ENCODE data around the gene MMD2.

DNA sequence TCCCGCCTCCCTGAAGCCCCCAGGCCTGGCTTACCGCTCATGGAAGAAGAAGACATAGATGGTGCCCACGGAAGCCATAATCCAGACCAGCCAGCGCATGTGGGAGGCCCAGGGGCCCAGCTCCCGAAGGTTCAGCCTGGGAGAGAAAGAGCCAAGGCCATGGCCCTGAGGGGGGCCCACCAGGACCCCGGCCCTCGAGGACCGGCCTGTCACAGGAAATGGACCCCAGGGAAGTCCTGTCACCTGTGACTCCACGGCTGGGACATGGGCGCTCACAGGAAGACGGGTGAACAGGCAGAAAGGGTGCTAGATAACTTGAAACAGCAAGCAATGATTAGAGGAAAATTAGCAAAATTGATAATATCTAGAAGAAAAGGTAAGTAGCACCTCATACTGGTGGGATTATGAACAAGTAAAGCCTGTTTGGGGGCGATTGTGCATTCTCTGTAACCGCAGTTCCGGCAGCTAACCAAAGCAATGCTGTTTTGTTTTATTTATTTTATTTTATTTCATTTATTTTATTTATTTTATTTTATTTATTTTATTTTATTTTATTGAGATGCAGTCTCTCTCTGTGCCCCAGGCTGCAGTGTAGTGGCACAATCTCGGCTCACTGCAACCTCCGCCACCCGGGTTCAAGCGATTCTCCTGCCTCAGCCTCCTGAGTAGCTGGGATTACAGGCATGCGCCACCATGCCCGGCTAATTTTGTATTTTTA, 47.7 kb downstream of the MMD2 start:
- TF ChIP-seq, protein P1, sequence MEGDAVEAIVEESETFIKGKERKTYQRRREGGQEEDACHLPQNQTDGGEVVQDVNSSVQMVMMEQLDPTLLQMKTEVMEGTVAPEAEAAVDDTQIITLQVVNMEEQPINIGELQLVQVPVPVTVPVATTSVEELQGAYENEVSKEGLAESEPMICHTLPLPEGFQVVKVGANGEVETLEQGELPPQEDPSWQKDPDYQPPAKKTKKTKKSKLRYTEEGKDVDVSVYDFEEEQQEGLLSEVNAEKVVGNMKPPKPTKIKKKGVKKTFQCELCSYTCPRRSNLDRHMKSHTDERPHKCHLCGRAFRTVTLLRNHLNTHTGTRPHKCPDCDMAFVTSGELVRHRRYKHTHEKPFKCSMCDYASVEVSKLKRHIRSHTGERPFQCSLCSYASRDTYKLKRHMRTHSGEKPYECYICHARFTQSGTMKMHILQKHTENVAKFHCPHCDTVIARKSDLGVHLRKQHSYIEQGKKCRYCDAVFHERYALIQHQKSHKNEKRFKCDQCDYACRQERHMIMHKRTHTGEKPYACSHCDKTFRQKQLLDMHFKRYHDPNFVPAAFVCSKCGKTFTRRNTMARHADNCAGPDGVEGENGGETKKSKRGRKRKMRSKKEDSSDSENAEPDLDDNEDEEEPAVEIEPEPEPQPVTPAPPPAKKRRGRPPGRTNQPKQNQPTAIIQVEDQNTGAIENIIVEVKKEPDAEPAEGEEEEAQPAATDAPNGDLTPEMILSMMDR (conservative IDR thresholded peaks at IDR 0.05; ENCODE audit: low read depth in 2 of 2) = no peak
- TF ChIP-seq CREB1 (CRISPR knock-in tag; IDR thresholded peaks at IDR 0.05; ENCODE audit: low read depth) (no peak), EZH2phosphoT487 (IDR thresholded peaks at IDR 0.05; ENCODE audit: unreplicated experiment) (no peak), POLR2AphosphoS5 (IDR thresholded peaks at IDR 0.05; ENCODE audit: low read depth) (no peak), JUNB (IDR thresholded peaks at IDR 0.05; ENCODE audit: unreplicated experiment) (no peak), EZH2 (IDR thresholded peaks at IDR 0.05; ENCODE audit: low read depth, unreplicated experiment) (no peak), ZNF331 (CRISPR knock-in tag; IDR thresholded peaks at IDR 0.05; ENCODE audit: low read depth) (no peak), STAT1 (IDR thresholded peaks at IDR 0.05; ENCODE audit: unreplicated experiment) (no peak)
- TF ChIP-seq, protein P2, sequence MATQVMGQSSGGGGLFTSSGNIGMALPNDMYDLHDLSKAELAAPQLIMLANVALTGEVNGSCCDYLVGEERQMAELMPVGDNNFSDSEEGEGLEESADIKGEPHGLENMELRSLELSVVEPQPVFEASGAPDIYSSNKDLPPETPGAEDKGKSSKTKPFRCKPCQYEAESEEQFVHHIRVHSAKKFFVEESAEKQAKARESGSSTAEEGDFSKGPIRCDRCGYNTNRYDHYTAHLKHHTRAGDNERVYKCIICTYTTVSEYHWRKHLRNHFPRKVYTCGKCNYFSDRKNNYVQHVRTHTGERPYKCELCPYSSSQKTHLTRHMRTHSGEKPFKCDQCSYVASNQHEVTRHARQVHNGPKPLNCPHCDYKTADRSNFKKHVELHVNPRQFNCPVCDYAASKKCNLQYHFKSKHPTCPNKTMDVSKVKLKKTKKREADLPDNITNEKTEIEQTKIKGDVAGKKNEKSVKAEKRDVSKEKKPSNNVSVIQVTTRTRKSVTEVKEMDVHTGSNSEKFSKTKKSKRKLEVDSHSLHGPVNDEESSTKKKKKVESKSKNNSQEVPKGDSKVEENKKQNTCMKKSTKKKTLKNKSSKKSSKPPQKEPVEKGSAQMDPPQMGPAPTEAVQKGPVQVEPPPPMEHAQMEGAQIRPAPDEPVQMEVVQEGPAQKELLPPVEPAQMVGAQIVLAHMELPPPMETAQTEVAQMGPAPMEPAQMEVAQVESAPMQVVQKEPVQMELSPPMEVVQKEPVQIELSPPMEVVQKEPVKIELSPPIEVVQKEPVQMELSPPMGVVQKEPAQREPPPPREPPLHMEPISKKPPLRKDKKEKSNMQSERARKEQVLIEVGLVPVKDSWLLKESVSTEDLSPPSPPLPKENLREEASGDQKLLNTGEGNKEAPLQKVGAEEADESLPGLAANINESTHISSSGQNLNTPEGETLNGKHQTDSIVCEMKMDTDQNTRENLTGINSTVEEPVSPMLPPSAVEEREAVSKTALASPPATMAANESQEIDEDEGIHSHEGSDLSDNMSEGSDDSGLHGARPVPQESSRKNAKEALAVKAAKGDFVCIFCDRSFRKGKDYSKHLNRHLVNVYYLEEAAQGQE (IDR thresholded peaks at IDR 0.05; ENCODE audit: unreplicated experiment) = no peak
- TF ChIP-seq, protein P3, sequence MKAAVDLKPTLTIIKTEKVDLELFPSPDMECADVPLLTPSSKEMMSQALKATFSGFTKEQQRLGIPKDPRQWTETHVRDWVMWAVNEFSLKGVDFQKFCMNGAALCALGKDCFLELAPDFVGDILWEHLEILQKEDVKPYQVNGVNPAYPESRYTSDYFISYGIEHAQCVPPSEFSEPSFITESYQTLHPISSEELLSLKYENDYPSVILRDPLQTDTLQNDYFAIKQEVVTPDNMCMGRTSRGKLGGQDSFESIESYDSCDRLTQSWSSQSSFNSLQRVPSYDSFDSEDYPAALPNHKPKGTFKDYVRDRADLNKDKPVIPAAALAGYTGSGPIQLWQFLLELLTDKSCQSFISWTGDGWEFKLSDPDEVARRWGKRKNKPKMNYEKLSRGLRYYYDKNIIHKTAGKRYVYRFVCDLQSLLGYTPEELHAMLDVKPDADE (IDR thresholded peaks at IDR 0.05) = no peak

Data from GM23338 (cell line).